Duodenal mucosa (tissue), 2 donors: Measurements from ENCODE around the gene EVC.

Experiments used
- H3K27ac ChIP-seq: one replicate; pipeline ENCODE4 v1.7.0; 2013; ENCODE audit warnings: low read depth, low read length
- H3K27me3 ChIP-seq, 2 donors: one replicate each; pipeline ENCODE4 v1.7.0; 2013; ENCODE audit warnings: low read length in 2 of 2, control low read depth in 1 of 2; ENCODE audit not compliant: insufficient read depth in 2 of 2, control insufficient read depth in 1 of 2
- H3K36me3 ChIP-seq, 2 donors: one replicate each; pipeline ENCODE4 v1.7.0; 2013; ENCODE audit warnings: low read length in 2 of 2, control low read depth in 1 of 2; ENCODE audit not compliant: insufficient read depth in 2 of 2, control insufficient read depth in 1 of 2
- H3K4me1 ChIP-seq, 2 donors: one replicate each; pipeline ENCODE4 v1.7.0; 2013; ENCODE audit warnings: low read length in 2 of 2, control low read depth in 1 of 2; ENCODE audit not compliant: insufficient read depth in 2 of 2, control insufficient read depth in 1 of 2
- H3K4me3 ChIP-seq, 2 donors: one replicate each; pipeline ENCODE4 v1.7.0; 2013; ENCODE audit warnings: low read length in 2 of 2, low read depth in 1 of 2
- H3K9ac ChIP-seq, 2 donors: one replicate each; pipeline ENCODE4 v1.7.0; 2013; ENCODE audit warnings: low read length in 2 of 2, low read depth in 1 of 2
- H3K9me3 ChIP-seq, 2 donors: one replicate each; pipeline ENCODE4 v1.7.0; 2013; ENCODE audit warnings: low read length in 2 of 2, control low read depth in 1 of 2; ENCODE audit not compliant: control insufficient read depth in 1 of 2

The EVC gene

GRCh38 chr4:5747738-5748375 lies 36.9 kb downstream of the EVC start:
- Histone ChIP-seq H3K9me3 (no peaks in the 10 kb centered on the region), H3K4me1 (no peaks in the 10 kb centered on the region), H3K9ac (no peak overlapping the region), H3K27me3 (no peaks in the 10 kb centered on the region), H3K4me3 (no peak overlapping the region), H3K36me3 (no peaks in the 10 kb centered on the region), H3K27ac (no peak overlapping the region)

GRCh38 chr4:5749568-5749967 lies 38.6 kb downstream of the EVC start:
- Histone ChIP-seq H3K9ac (no peak overlapping the region), H3K36me3 (peaks cover 0 to 1% of the 10 kb centered on the region in 2 donors), H3K27me3 (no peaks in the 10 kb centered on the region), H3K9me3 (no peaks in the 10 kb centered on the region), H3K27ac (no peak overlapping the region), H3K4me1 (no peaks in the 10 kb centered on the region), H3K4me3 (no peak overlapping the region)

- Histone ChIP-seq H3K4me1 (no peaks in the 10 kb centered on the region), H3K36me3 (peaks cover 0 to 5% of the 10 kb centered on the region in 2 donors), H3K9ac (no peak overlapping the region), H3K27me3 (no peaks in the 10 kb centered on the region), H3K4me3 (no peak overlapping the region), H3K27ac (no peak overlapping the region), H3K9me3 (no peaks in the 10 kb centered on the region)
Measured at GRCh38 chr4:5750052-5750945, 39.3 kb downstream of the EVC start.

DNA sequence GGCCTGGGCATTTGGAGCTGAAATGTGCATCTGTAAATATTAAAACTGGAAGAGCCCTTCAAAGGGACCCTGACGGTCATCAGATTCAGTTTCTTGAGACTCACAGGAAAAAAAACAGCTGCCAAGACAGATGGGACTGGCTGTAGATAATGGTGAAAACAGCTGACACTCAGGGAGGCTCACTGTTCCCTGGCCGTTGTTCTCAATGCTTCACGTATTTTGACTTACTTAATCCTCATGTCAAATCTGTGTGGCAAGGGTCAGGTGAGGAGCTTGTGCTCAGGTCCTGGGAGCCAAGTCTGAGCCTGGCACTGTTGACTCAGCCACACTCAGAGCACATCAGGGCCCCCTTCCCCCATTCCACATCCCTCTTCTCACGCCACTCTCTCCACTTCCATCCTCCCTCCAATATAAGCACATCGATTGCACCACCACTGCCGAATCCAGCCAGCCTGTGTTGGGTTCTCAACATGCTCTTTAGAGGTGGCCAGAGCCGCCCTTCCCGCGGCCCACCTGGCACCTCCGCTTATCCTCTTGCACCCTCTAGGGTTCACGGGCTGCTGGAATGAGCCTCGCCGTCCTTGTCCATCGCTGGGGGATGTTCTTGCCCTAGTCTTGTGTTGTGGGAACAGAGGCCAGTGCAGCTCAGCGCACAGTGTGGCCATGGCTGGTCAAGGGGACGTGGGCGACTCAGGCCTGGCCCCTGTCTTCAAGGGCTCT lies 40.1 kb downstream of the EVC start:
- peaks cover 0 to 6% of the 10 kb centered on the region in 2 donors for H3K36me3 ChIP-seq
- H3K4me1 ChIP-seq: no peaks in the 10 kb centered on the region
- H3K4me3 ChIP-seq: no peak overlapping the region
- H3K27ac ChIP-seq: no peak overlapping the region
- no peaks in the 10 kb centered on the region for H3K9me3 ChIP-seq
- H3K27me3 ChIP-seq: no peaks in the 10 kb centered on the region
- no peak overlapping the region for H3K9ac ChIP-seq

DNA sequence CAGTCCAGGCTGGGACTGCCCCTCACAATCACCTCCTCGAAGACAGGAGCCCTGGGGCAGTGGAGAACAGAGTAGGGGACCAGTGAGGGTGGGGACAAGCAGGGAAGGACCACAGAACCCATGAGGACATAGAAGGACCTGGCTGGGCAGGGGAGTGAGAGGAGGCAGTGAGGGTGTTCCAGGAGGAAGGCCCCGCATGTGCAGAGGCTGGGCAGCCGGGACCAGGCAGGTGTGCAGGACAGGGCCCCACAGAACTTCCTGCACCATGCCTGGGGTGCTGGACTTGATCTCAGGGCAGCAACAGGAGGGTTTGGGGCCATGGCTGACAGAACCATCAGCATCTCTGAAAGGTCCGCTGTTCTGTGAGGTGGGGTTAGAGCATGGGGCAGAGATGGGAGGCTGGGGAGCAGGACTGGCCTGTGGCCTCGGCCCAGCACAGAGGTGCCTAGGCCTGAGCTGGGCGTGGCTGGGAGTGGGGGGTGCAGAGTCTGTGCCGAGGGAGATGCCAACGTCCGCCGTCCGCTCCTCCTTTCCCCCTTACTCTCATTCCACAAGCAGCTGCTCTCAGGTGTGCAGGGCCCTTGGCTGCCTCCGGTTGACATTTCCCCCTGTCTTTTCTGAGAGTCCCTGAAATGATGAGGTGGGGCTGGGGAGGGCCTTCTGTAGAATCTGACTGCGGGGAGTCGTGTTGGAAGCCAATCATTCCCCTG lies 40.8 kb downstream of the EVC start:
- Histone ChIP-seq H3K27ac (no peak overlapping the region), H3K4me1 (no peaks in the 10 kb centered on the region), H3K4me3 (no peak overlapping the region), H3K36me3 (peaks cover 0 to 6% of the 10 kb centered on the region in 2 donors), H3K27me3 (no peaks in the 10 kb centered on the region), H3K9me3 (no peaks in the 10 kb centered on the region), H3K9ac (no peak overlapping the region)

DNA sequence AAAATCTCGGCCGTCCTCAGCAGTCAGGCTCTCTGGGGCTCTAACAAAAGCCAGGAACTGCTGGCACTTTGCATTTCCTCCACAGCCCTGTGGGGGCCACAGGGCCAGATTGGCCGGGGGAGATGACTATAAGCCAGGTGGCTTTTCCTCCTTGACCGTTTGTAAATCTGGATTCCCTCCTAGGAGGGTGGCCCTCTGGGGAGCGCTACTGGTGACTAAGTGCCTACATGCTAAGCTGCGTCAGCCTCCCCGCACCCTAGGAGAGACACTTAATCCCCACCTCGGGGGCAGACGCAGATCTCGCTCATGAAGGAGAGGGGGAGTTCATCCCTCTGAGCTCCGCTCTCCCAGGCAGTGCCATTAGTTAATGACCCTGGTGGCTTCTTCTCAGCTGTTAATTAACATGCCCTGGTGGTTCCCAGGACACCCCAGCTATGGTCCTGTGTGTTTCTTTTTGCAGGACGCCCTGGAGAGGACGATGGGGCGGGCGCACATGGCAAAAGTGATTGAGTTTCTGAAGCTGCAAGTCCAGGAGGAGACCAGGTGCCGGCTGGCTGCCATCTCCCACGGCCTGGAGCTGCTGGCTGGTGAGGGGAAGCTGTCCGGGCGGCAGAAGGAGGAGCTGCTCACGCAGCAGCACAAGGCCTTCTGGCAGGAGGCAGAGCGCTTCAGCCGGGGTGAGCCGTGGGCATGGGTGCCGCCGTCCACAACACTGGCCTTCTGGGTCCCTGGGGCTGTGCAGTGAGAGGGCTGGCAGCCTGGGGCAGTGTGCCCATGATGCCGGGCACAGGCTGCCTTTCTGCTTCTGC lies 41.6 kb downstream of the EVC start:
- Histone ChIP-seq H3K4me3 (no peak overlapping the region), H3K27ac (no peak overlapping the region), H3K9me3 (no peaks in the 10 kb centered on the region), H3K27me3 (no peaks in the 10 kb centered on the region), H3K9ac (no peak overlapping the region), H3K4me1 (no peaks in the 10 kb centered on the region), H3K36me3 (peaks cover 0 to 12% of the 10 kb centered on the region in 2 donors)

DNA sequence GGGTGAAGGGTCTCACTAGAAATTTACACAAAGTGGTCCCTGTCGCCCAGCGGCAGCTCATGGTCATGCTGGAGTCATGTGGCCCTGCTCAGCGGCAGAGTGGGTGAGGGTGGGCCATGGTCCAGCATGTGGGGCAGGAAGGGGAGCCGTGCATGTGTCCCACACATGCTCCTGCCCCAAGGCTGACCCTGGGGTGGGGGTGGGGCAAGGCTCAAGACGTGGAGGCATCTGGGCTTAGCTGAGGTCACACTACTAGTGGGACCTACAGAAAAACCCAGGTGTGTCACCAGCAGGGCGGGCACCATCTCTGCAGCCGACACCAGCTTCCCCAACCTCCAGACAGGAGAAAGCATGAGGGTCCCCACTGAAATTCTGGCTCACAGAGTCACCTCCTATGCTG lies 42.4 kb downstream of the EVC start:
- peaks cover 0 to 13% of the 10 kb centered on the region in 2 donors for H3K36me3 ChIP-seq
- no peaks in the 10 kb centered on the region for H3K4me1 ChIP-seq
- no peaks in the 10 kb centered on the region for H3K27me3 ChIP-seq
- no peaks in the 10 kb centered on the region for H3K9me3 ChIP-seq
- H3K4me3 ChIP-seq: no peak overlapping the region
- H3K27ac ChIP-seq: no peak overlapping the region
- no peak overlapping the region for H3K9ac ChIP-seq

- H3K9ac ChIP-seq: no peak overlapping the region
- H3K27ac ChIP-seq: no peak overlapping the region
- peaks cover 0 to 13% of the 10 kb centered on the region in 2 donors for H3K36me3 ChIP-seq
Measured at GRCh38 chr4:5753766-5754528, 42.9 kb downstream of the EVC start.

GRCh38 chr4:5754529-5754881 lies 43.5 kb downstream of the EVC start:
- H3K27ac ChIP-seq: no peak overlapping the region
- peaks cover 0 to 13% of the 10 kb centered on the region in 2 donors for H3K36me3 ChIP-seq
- no peak overlapping the region for H3K9ac ChIP-seq
- no peak overlapping the region for H3K4me3 ChIP-seq
- no peaks in the 10 kb centered on the region for H3K27me3 ChIP-seq
- no peaks in the 10 kb centered on the region for H3K9me3 ChIP-seq
- no peaks in the 10 kb centered on the region for H3K4me1 ChIP-seq

More at GRCh38 chr4:5753766-5754528, 42.9 kb downstream of the EVC start:
- H3K4me3 ChIP-seq: no peak overlapping the region
- H3K9me3 ChIP-seq: no peaks in the 10 kb centered on the region
- no peaks in the 10 kb centered on the region for H3K4me1 ChIP-seq
- no peaks in the 10 kb centered on the region for H3K27me3 ChIP-seq
